Mucosa of descending colon (tissue), 3 donors: ENCODE data around the gene ENOX1. TPM values are rescaled to one million over a fixed set of nuclear protein-coding genes. Genes with fewer than 3 reads are reported as not detected.

Experiments
- ATAC-seq: fragments of 200-7000 bp; cut with Tn5 transposase; one replicate; pipeline ENCODE4 v1.9.1; 2020; ENCODE audit warnings: mild to moderate bottlenecking, moderate library complexity
- DNase-seq, 3 donors: peaks; one replicate each; pipeline ENCODE4 v3.0.0-alpha.2; 2020
- H3K36me3 ChIP-seq: fragments of 200-600 bp; one replicate; pipeline ENCODE4 v1.8.0; 2021; ENCODE audit warnings: low read depth, mild to moderate bottlenecking
- H3K4me1 ChIP-seq: fragments of 200-600 bp; one replicate; pipeline ENCODE4 v1.8.0; 2021; ENCODE audit warnings: low read depth, mild to moderate bottlenecking
- H3K4me3 ChIP-seq: fragments of 200-600 bp; one replicate; pipeline ENCODE4 v1.8.0; 2021; ENCODE audit warnings: mild to moderate bottlenecking
- H3K9me3 ChIP-seq: fragments of 200-600 bp; one replicate; pipeline ENCODE4 v1.8.0; 2021; ENCODE audit warnings: mild to moderate bottlenecking
- intact Hi-C, 2 donors: fragments of 100-400 bp; cut with DNase I in 1 of 2; cut with micrococcal nuclease in 1 of 2; formaldehyde crosslinking; loops; one replicate each; pipeline versions ENCODE4 v1.11.0 to v1.11.1; 2022; cut with DNase I, micrococcal nuclease
- total RNA-seq, 3 donors: library from RNA; stranded (reverse); fragmentation: NEBNext Ultra II Directional in 2 of 3; extraction: Animal tissue kit (Norgen Biotek cat#: 25700) in 2 of 3; gene quantifications; one replicate each; pipeline versions ENCODE4 v1.2.1 to v1.2.4, GENCODE V29; 2021 to 2023
- TF ChIP-seq, protein P1 (sequence below): fragments of 200-600 bp; IDR thresholded peaks from one replicate; pipeline ENCODE4 v1.8.0; 2022; ENCODE audit warnings: antibody characterized with exemption, mild to moderate bottlenecking
- donor health status: DM: no; HTN: no; CAD: no; lungs with moderate emphysema.
- donor health status: DM: no; HTN: no; CAD: no.
- donor health status: DM: no; HTN: yes; CAD: no.

The ENOX1 gene
- total RNA-seq, 3 donors from 2014 or later = 0.35 to 9.8 (median 1.2) TPM

DNA sequence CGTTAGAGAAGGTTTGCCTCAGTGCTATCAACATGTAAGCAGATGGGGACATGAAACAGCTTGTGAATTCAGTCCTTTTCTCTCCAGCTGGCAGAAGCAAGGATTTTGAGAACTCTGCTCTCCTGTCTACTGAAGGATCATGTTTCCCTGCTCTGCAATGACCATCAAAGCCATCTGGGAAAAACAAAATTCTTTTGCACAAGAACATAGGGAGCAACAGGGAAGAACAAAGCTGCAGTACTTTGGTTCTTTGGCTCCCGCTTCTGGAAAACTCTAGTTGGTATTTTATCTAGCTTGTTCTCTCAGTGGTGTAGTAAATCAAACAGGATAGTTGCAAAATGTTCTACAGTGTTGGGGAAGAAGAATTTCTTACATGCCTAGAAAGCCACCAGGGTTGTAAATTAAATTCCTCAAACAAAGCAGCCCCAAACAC lies 270.4 kb downstream of the ENOX1 start:
- Histone ChIP-seq H3K4me3 (no peak overlapping the region), H3K9me3 (no peaks in the 10 kb centered on the region), H3K4me1 (no peaks in the 10 kb centered on the region), H3K36me3 (no peaks in the 10 kb centered on the region)
- peak; percentile 29 for ATAC-seq
- intact Hi-C loops = no loop called here
- DNase-seq = no peak
- TF ChIP-seq, protein P1, sequence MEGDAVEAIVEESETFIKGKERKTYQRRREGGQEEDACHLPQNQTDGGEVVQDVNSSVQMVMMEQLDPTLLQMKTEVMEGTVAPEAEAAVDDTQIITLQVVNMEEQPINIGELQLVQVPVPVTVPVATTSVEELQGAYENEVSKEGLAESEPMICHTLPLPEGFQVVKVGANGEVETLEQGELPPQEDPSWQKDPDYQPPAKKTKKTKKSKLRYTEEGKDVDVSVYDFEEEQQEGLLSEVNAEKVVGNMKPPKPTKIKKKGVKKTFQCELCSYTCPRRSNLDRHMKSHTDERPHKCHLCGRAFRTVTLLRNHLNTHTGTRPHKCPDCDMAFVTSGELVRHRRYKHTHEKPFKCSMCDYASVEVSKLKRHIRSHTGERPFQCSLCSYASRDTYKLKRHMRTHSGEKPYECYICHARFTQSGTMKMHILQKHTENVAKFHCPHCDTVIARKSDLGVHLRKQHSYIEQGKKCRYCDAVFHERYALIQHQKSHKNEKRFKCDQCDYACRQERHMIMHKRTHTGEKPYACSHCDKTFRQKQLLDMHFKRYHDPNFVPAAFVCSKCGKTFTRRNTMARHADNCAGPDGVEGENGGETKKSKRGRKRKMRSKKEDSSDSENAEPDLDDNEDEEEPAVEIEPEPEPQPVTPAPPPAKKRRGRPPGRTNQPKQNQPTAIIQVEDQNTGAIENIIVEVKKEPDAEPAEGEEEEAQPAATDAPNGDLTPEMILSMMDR = no peak

DNA sequence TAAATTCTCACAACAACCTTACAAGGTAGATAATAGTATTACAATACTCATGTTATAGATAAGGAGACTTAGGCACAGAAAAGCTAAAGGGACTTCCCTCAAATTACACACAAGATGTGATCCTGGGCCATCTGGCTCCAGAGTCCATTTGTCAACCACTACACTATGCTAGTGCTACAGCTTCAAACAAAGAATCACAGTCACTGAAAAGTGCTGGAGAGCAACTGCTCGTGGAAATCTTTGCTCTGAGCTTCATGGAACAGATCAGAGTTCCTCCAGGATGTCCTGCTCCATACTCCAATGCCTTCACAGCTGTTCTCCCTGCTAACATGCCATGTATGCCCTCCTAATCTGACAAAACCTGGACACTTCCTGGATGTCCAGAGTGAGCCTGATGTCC lies 271.2 kb downstream of the ENOX1 start:
- ATAC-seq = no peak
- Histone ChIP-seq H3K4me1 (no peaks in the 10 kb centered on the region), H3K4me3 (no peak overlapping the region), H3K36me3 (no peaks in the 10 kb centered on the region), H3K9me3 (no peaks in the 10 kb centered on the region)
- TF ChIP-seq, protein P1 = no peak
- intact Hi-C loops = no loop called here
- no peak for DNase-seq

DNA sequence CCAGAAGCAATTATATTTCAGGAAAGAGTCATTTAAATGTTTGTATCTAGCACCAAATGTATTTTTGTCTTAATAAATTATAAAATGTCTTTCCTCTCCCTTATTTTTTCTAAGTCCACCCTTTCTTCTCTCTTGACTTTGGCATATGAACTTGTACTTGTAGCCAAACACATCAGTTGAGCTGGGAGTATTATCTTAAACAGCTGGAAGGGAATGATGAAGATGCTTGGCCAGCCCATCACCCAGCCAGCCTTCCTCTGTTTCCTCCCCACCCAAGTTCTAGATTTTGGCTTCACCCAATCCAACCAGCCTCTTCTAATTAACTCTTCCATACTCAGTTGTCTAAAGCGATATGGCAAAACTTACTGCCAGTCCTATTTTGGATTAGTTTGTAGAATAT lies 272.5 kb downstream of the ENOX1 start:
- Histone ChIP-seq H3K9me3 (no peaks in the 10 kb centered on the region), H3K4me1 (no peaks in the 10 kb centered on the region), H3K36me3 (no peaks in the 10 kb centered on the region), H3K4me3 (no peak overlapping the region)
- DNase-seq (no peak), ATAC-seq (no peak)
- TF ChIP-seq, protein P1 = no peak
- intact Hi-C loops = no loop called here

DNA sequence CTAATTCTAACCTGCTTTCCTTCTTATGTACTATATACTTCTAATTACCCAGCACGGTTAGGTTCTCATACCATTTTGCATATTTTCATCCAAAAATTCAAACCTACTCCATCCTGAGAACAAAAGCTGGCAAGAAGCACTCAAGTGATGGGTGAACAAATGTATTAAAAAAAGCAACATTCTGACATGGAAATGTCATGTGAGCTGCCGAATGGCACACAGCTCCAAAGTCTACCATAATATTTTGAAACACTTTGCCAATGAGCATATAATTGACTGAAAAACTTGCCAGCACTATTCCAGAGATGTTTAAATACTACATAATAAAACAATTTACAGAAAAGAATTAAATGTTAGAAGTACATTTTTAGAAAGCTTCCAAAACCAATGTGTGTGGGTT lies 274.6 kb downstream of the ENOX1 start:
- intact Hi-C loops = no loop called here
- no peaks in the 10 kb centered on the region for H3K4me1 ChIP-seq
- H3K4me3 ChIP-seq = no peak overlapping the region
- H3K9me3 ChIP-seq = no peaks in the 10 kb centered on the region
- TF ChIP-seq, protein P1 = no peak
- no peak for ATAC-seq
- no peak for DNase-seq
- H3K36me3 ChIP-seq = no peaks in the 10 kb centered on the region

DNA sequence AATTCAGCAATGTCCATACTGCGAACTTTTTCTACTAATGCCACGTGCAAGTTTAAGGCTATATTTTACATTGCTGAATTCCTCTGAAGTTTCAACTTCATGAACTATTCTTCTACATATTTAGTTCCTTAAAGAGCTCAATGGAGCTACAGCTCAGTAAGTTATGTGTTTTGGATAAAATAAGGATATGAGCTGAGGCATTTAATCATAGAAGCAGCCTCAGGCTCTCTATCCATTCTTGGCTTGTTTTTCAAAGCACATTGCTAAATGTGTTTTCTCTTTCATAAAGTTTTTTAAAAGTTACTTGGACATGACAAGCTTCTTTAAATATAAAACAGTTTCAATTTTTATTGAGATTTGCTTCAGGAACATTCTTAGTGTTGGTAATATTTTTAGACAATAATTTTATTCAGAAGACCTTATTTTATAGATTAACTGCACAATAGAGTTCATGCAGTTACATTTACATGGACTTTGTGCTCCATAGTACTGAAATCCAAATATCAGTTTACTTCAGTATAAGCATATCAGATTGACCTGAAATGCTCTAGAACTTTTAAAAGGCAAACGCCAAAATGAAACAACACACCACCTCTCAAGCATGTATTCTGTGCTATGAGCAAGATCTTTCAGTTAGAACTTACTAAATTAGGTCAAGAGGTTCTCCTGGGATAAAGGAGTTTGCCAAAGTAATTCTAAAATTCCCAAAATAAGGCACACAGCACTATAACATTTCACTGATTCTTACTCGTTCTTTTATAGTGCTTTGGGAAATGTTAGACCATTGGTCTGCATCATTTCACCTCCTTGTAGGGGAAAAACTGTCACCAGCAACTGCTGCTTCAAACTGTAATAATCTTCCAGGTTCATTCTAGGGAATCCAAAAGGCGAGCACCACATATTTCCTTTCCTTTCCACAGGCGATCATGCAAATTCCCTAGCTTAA lies 275.5 kb downstream of the ENOX1 start:
- Histone ChIP-seq H3K4me1 (no peaks in the 10 kb centered on the region), H3K4me3 (no peak overlapping the region), H3K36me3 (no peaks in the 10 kb centered on the region), H3K9me3 (no peaks in the 10 kb centered on the region)
- intact Hi-C loops = no loop called here
- no peak for DNase-seq
- TF ChIP-seq, protein P1 = no peak
- ATAC-seq = no peak
